ENCODE results near the gene WDR6. TPM values are rescaled to one million over a fixed set of nuclear protein-coding genes. Genes with fewer than 3 reads are reported as not detected.

WDR6 gene
- total and polyA plus RNA-seq, 9 of the 15 experiments (the other 6 are each of a cell fraction or from before 2014, with no cell fraction given), result 8.9 to 90.6 (median 44.7) TPM

GRCh38 chr3:49020330-49021212, 13.4 kb downstream of the WDR6 start (continued):
- TF ChIP-seq FOXO4 (CRISPR knock-in tag; IDR thresholded peaks at IDR 0.05) (0 out of 2 replicates have a peak, but pooled peaks have one; percentile 36), ZNF197 (CRISPR knock-in tag; IDR thresholded peaks at IDR 0.05; ENCODE audit: low read depth) (no peak), USF1 (CRISPR knock-in tag; IDR thresholded peaks at IDR 0.05) (no peak), CCNT2 (IDR thresholded peaks at IDR 0.05; ENCODE audit: borderline replicate concordance, extremely low read depth, insufficient read length, low read depth, low read length) (no peak), ZNF586 (CRISPR knock-in tag; conservative IDR thresholded peaks at IDR 0.05) (no peak), ZNF57 (CRISPR knock-in tag; IDR thresholded peaks at IDR 0.05) (no peak), FOXM1 (IDR thresholded peaks at IDR 0.05; ENCODE audit: low read depth) (no peak), FOXM1 (CRISPR knock-in tag; IDR thresholded peaks at IDR 0.05; ENCODE audit: low read depth) (no peak), ZNF740 (CRISPR knock-in tag; IDR thresholded peaks at IDR 0.05) (peak; percentile 23; the same call in 1 of the 2 replicates), ZNF740 (tag; IDR thresholded peaks at IDR 0.05) (no peak), CREBBP (IDR thresholded peaks at IDR 0.05; ENCODE audit: low read depth, low read length) (no peak), ZNF431 (CRISPR knock-in tag; IDR thresholded peaks at IDR 0.05) (0 out of 2 replicates have a peak, but pooled peaks have one; percentile 22), MTA3 (IDR thresholded peaks at IDR 0.05; ENCODE audit: borderline replicate concordance) (0 out of 2 replicates have a peak, but pooled peaks have one; percentile 25), MAZ (CRISPR knock-in tag; conservative IDR thresholded peaks at IDR 0.05 in 1 of 2, IDR thresholded peaks at IDR 0.05 in 1 of 2) (peak in 1 of 2 experiments; percentile 31; a peak in 1 of 4 replicates), KAT8 (IDR thresholded peaks at IDR 0.05; ENCODE audit: low read depth) (no peak), PRDM10 (IDR thresholded peaks at IDR 0.05; ENCODE audit: partially characterized antibody) (peak; percentile 94), SPI1 (IDR thresholded peaks at IDR 0.05; ENCODE audit: borderline replicate concordance, low read depth, low read length) (0 out of 2 replicates have a peak, but pooled peaks have one; percentile 21)
